Measurements from ENCODE around the gene MTUS2.

GRCh38 chr13:29359181-29359580 lies 539.0 kb downstream of the MTUS2 start:
- TF ChIP-seq, protein P1, sequence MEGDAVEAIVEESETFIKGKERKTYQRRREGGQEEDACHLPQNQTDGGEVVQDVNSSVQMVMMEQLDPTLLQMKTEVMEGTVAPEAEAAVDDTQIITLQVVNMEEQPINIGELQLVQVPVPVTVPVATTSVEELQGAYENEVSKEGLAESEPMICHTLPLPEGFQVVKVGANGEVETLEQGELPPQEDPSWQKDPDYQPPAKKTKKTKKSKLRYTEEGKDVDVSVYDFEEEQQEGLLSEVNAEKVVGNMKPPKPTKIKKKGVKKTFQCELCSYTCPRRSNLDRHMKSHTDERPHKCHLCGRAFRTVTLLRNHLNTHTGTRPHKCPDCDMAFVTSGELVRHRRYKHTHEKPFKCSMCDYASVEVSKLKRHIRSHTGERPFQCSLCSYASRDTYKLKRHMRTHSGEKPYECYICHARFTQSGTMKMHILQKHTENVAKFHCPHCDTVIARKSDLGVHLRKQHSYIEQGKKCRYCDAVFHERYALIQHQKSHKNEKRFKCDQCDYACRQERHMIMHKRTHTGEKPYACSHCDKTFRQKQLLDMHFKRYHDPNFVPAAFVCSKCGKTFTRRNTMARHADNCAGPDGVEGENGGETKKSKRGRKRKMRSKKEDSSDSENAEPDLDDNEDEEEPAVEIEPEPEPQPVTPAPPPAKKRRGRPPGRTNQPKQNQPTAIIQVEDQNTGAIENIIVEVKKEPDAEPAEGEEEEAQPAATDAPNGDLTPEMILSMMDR (IDR thresholded peaks at IDR 0.05; ENCODE audit: poor library complexity, severe bottlenecking): no peak
- TF ChIP-seq POLR2AphosphoS5 (IDR thresholded peaks at IDR 0.05) (no peak), TAF1 (IDR thresholded peaks at IDR 0.05; ENCODE audit: low read depth) (no peak), EZH2 (IDR thresholded peaks at IDR 0.05; ENCODE audit: borderline replicate concordance, insufficient read depth, low read length, poor library complexity, severe bottlenecking) (no peak), EP300 (conservative IDR thresholded peaks at IDR 0.05; ENCODE audit: poor library complexity, severe bottlenecking) (no peak)

Measured in neural cell (in vitro differentiated cells).